Smooth muscle cell of the brain vasculature (primary cell): ENCODE results near the gene NTRK1.

Experiments
- DNase-seq: peaks from one replicate; pipeline ENCODE4 v3.0.0-alpha.2; 2012; ENCODE audit warnings: low read depth, low spot score

NTRK1 gene

GRCh38 chr1:156898161-156898566 is 37.5 kb downstream of the NTRK1 start:
- no peak for DNase-seq

- no peak for DNase-seq
Observed at GRCh38 chr1:156898971-156899664, 38.5 kb downstream of the NTRK1 start.

- DNase-seq, result no peak
Observed at GRCh38 chr1:156899956-156900718, 39.5 kb downstream of the NTRK1 start.

- no peak for DNase-seq
Observed at GRCh38 chr1:156900896-156901589, 40.4 kb downstream of the NTRK1 start.

GRCh38 chr1:156901590-156901900 is 40.9 kb downstream of the NTRK1 start:
- no peak for DNase-seq

- DNase-seq, result no peak
Observed at GRCh38 chr1:156901966-156902915, 41.6 kb downstream of the NTRK1 start.

- no peak for DNase-seq
Observed at GRCh38 chr1:156903328-156904091, 42.8 kb downstream of the NTRK1 start.

- no peak for DNase-seq
Observed at GRCh38 chr1:156904187-156904959, 43.7 kb downstream of the NTRK1 start.

- no peak for DNase-seq
Observed at GRCh38 chr1:156905176-156905575, 44.5 kb downstream of the NTRK1 start.

- no peak for DNase-seq
Observed at GRCh38 chr1:156905651-156906050, 45.0 kb downstream of the NTRK1 start.

- no peak for DNase-seq
Observed at GRCh38 chr1:156906206-156906906, 45.7 kb downstream of the NTRK1 start.

- no peak for DNase-seq
Observed at GRCh38 chr1:156908541-156908940, 47.9 kb downstream of the NTRK1 start.

- DNase-seq, result no peak
Observed at GRCh38 chr1:156908955-156909354, 48.3 kb downstream of the NTRK1 start.

GRCh38 chr1:156909671-156910070 is 49.0 kb downstream of the NTRK1 start:
- DNase-seq, result no peak

- DNase-seq, result no peak
Observed at GRCh38 chr1:156910309-156910782, 49.7 kb downstream of the NTRK1 start.

- no peak for DNase-seq
Observed at GRCh38 chr1:156911577-156912298, 51.1 kb downstream of the NTRK1 start.

GRCh38 chr1:156912310-156912709 is 51.6 kb downstream of the NTRK1 start:
- no peak for DNase-seq
